ENCODE measurements around the gene HDLBP.

GRCh38 chr2:241260911-241261310 lies 54.6 kb downstream of the HDLBP start:
- TF ChIP-seq POLR2AphosphoS5 (IDR thresholded peaks at IDR 0.05; ENCODE audit: low read depth, low read length) (no peak), POLR2A (IDR thresholded peaks at IDR 0.05; ENCODE audit: low read depth, low read length) (no peak), TAF1 (IDR thresholded peaks at IDR 0.05; ENCODE audit: borderline replicate concordance, low read depth, low read length) (no peak)

All from GM12892 (cell line).